GM21367 (cell line): ENCODE measurements around the gene RERE.

Experiments used
- ATAC-seq: cut with Tn5 transposase; IDR thresholded peaks from one replicate; pipeline ENCODE4 v1.9.1; 2021; ENCODE audit not compliant: unreplicated experiment

RERE gene

GRCh38 chr1:8373581-8374241 is 443.7 kb downstream of the RERE start:
- ATAC-seq, result no peak

GRCh38 chr1:8373125-8373524 is 444.3 kb downstream of the RERE start:
- no peak for ATAC-seq

DNA sequence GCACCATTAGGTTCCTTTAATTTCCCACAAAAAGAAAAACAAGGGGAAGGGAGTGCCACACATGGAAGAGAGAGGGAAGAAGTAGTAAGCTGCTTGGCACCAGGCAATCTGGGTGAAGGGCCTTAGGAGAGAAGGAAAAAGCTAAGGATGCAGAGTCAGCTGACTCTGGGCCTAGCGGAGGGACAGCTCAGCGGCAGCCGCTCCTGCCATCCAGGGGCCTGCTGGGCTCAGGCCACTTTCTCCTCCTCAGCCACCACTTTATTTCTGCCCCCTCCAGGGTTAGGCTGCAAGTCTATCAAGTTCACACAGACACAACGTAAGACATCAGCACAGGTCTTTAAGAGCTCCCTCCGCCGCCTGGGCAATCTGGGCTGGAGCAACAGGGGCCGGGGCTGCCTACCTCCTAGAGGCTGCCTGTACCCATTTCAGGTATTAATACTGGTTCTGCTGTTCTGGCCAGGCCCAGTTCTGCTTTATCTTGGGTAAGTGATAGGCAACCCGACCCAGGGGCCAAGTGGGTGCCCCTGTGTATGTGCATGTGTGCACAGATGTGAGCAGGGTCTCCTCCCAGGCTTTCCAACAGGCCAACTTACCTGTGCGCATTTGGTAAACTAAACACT is 446.0 kb downstream of the RERE start:
- no peak for ATAC-seq

GRCh38 chr1:8370905-8371315 is 446.5 kb downstream of the RERE start:
- ATAC-seq, result no peak

- ATAC-seq, result no peak
Observed at GRCh38 chr1:8370046-8370881, 447.2 kb downstream of the RERE start.

- ATAC-seq, result no peak
Observed at GRCh38 chr1:8368956-8369639, 448.3 kb downstream of the RERE start.

GRCh38 chr1:8367571-8368194 is 449.8 kb downstream of the RERE start:
- no peak for ATAC-seq

GRCh38 chr1:8365661-8366362 is 451.6 kb downstream of the RERE start:
- no peak for ATAC-seq

DNA sequence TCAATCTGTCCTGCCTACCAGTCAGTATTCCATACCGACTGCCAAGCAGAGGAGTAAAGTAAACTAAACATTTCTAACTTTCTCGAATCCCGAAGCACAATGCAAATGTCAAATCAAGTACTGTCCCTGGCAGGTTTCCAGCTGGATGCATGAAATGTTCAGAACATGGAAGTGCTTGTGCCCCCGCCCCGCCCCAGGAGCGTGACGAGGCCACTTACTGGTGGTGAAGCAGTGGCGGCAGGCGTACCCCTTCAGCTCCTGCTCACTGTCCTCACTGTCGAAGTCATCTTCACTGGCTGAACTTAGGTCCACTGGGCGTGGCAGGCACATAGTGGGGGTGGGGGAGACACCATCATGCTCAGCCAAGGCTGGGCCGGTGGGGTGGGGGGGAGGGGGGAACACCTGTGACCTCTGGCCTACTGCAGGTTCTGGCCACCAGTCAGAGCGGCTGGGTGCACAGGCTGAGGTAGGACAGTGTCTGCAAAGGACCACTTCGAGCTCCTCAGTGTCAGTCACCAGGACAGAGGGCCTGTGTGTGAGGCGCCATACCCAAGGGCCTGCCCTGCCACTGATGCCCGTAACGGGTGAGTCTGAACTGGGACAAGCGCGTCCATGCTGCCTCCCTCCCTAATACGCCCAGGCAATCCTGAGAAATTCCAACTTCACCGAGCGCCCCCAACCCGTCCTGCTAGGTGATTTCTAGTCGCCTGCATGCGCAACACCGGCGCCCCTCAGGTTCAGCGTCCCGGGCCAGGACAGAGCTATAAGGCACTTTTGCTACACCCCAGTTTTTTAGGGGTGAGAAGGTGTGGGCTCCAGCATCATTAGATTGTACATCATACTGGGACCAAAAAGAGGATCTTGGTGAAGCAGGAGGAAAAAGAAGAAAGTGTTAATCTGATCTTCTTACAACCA is 452.7 kb downstream of the RERE start:
- no peak for ATAC-seq

DNA sequence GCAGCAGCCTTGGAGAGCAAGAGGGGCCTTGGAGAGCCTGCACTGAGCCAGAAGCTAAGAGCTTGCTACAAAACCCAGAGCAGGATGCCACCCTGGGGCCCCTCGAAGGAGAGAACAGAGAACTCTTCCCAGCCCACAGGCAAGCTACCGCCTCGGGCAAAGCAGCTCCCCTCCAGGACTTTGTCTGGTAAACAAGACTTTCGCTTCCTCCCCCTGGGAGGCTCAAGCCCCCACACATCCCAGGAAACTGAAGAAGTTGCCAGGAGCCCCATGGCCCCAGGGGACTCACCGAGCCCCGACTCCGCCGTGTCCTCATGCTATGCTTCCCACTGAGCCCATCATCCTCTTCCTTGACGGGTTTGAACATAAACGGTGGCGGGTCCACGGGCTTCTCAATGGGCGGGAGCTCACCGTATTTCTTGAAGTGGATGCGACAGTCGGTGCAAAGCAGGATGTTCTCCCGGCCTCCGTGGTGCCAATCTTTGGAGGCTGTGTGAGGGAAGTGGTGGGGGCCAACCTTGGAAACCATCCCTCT is 453.6 kb downstream of the RERE start:
- ATAC-seq, result no peak

DNA sequence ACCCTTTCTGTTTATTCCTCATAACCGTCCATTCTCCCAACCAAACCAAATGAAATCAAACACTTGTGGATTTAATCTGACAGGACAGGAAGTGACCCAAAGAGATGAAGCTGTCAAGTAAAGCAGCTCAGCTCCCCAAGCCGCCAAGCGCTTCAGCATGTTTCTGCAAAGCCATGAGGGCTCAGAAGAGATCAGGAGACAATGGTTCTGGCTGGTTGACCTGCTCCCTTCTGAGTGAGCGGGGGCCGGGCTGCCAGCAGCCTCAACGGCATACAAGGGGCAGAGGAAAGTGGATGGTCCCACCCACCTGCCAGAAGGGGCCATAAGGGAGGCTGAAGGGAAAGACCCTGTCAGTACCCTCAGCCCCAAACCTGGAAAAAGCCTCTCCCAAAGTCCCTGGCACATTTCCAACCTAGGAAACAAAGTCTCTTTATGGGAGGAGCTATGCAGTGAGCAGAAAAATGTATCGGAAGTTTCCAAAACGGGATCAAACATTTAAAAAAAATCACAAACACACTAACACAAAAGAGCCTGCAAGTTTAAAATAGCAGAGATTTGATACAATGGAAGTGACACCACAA is 454.2 kb downstream of the RERE start:
- ATAC-seq, result no peak

DNA sequence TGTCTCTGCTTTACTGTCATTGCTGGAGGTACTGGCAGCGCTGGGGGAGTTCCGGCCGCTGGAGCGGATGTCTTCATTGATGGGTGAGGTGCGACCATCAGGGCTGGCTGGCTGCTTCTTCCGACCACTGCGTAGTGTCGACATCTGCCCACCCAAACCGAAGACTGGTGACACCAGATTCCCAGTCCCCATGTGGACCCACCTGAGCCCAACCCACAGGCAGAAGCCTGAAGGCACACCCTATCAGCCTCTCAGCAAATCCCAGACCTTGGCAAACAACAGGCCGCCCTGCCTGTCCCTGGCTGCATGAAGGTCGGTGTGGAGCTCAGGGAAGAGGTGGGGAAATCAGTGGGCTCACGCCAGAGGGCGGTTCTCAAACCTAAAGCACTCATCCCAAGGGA is 454.7 kb downstream of the RERE start:
- ATAC-seq, result no peak

GRCh38 chr1:8361198-8361849 is 456.1 kb downstream of the RERE start:
- no peak for ATAC-seq

- no peak for ATAC-seq
Observed at GRCh38 chr1:8360493-8361197, 456.8 kb downstream of the RERE start.

GRCh38 chr1:8359617-8360481 is 457.6 kb downstream of the RERE start:
- no peak for ATAC-seq

DNA sequence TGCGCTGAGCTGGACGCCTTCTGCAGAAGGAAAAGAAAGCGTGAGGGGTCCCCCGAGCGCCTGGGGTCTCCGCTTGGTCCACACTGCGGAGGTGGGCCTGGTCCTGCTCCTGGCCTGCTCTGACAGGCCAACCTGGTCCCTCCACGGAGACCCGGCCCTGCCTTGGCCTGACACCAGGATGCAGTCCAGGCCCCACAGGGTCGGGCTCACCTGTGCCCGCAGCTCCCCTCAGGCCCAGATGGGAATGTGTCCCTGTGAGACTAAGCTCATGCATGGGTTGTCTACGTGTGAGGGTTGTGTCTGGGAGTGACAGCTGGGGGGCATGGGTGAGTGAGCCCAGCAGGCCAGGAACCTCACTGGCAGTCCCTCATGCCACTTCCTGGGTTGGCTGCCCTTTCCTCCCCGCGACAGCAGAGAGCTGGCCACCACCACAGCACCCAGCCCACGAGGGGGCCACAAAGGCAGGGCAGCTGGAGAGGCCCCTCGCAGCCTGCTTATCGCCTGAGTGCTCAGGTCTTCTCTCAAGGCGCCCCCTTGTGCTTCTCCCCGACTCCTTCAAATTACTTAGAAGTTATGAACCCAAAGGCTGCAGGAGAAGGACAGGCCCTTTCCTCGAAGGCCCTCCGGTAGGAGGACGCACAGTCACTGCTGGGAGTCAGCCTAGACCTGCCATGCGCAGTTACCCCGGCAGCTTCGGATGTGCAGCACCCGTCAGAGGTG is 458.4 kb downstream of the RERE start:
- no peak for ATAC-seq
